Heart right ventricle (tissue), 16 donors: ENCODE results near the gene SLC16A11. TPM values are rescaled to one million over a fixed set of nuclear protein-coding genes. Genes with fewer than 3 reads are reported as not detected.
A peak's percentile ranks its signal among the peaks of the same experiment; 100 is the strongest.
"Not testable (repeated sequence)": the region's sequence is repeated elsewhere in the genome, so short reads cannot be mapped to it uniquely, and the experiment has no call there.

Experiments used
- ATAC-seq, 8 donors: fragments of 200-7000 bp; cut with Tn5 transposase; one replicate each; pipeline ENCODE4 v1.9.1; 2020; ENCODE audit warnings: mild to moderate bottlenecking in 8 of 8, moderate library complexity in 8 of 8, moderate number of reproducible peaks in 1 of 8
- DNase-seq, 2 donors: peaks; one replicate each; pipeline ENCODE4 v3.0.0-alpha.2; 2020
- H3K27ac ChIP-seq, 10 donors: fragments of 200-600 bp; sonication (generic) in 2 of 10; one replicate each; pipeline versions ENCODE4 v1.5.0 to v1.8.0; 2020 to 2022; ENCODE audit warnings: mild to moderate bottlenecking in 3 of 10
- H3K27me3 ChIP-seq, 7 donors: fragments of 200-600 bp; one replicate each; pipeline ENCODE4 v1.8.0; 2021 to 2022; ENCODE audit warnings: mild to moderate bottlenecking in 2 of 7
- H3K36me3 ChIP-seq, 9 donors: fragments of 200-600 bp; sonication (generic) in 1 of 9; one replicate each; pipeline versions ENCODE4 v1.5.0 to v1.8.0; 2020 to 2022; ENCODE audit warnings: mild to moderate bottlenecking in 2 of 9
- H3K4me1 ChIP-seq, 9 donors: fragments of 200-600 bp; sonication (generic) in 1 of 9; one replicate each; pipeline versions ENCODE4 v1.5.0 to v1.8.0; 2020 to 2022; ENCODE audit warnings: mild to moderate bottlenecking in 4 of 9
- H3K4me3 ChIP-seq, 10 donors: fragments of 200-600 bp; sonication (generic) in 2 of 10; one replicate each; pipeline versions ENCODE4 v1.5.0 to v1.8.0; 2020 to 2022; ENCODE audit warnings: mild to moderate bottlenecking in 7 of 10, moderate library complexity in 2 of 10
- H3K9me3 ChIP-seq, 11 donors: fragments of 200-600 bp in 10 of 11; sonication (generic) in 2 of 11; one replicate each; pipeline versions ENCODE4 v1.5.0 to v1.8.0; 2013 to 2022; ENCODE audit warnings: mild to moderate bottlenecking in 2 of 11, control low read depth in 1 of 11, moderate library complexity in 1 of 11
- CTCF ChIP-seq, 9 donors: fragments of 200-600 bp; sonication (generic) in 2 of 9; IDR thresholded peaks; one replicate each; pipeline versions ENCODE4 v1.5.0 to v1.8.0; 2021 to 2022; ENCODE audit warnings: antibody characterized with exemption in 9 of 9, mild to moderate bottlenecking in 5 of 9, moderate library complexity in 1 of 9
- WGBS, 2 donors: extraction: QIAGEN DNeasy Blood & Tissue Kit; methylation state at CpG; one replicate each; pipeline ENCODE4 v1.1.7; 2013; ENCODE audit warnings: inconsistent platforms in 1 of 2; 5-methylcytosine and 5-hydroxymethylcytosine counted together
- intact Hi-C, 10 donors: fragments of 100-400 bp; cut with DNase I; formaldehyde crosslinking; loops; one replicate each; pipeline versions ENCODE4 v1.11.1 to v1.14.2; 2022
- polyA plus RNA-seq, 2 donors: library from polyadenylated mRNA; stranded (reverse); fragments of 200-250 nt; gene quantifications; one replicate each; pipeline ENCODE4 v1.2.3, GENCODE V29; 2013
- total RNA-seq, 10 donors: library from RNA; stranded (reverse); fragmentation: NEBNext Ultra II Directional in 3 of 10; extraction: Animal tissue kit (Norgen Biotek cat#: 25700) in 3 of 10; gene quantifications; one replicate each; pipeline versions ENCODE4 v1.2.1 to v1.2.4, GENCODE V29; 2021 to 2023
- donor health status: Arrhythmogenic right ventricular cardiomyopathy.
- donor health status: ischemic (EF 13 %, LVEDD 7.1; RV severe dilation, severe dysfunction).
- donor health status: healthy with polysubstance abuse.
- donor health status: DM: no; HTN: yes; CAD: no.
- donor health status: DM: no; HTN: no; CAD: no.
- donor health status: ischemic (EF 25% LVEDD 6.9; RV normal size, moderate dysfunction).
- donor health status: ischemic (EF 25% LVEDD 5.7; RV mildly dilated, moderate dysfunction).
- donor health status: healthy.
- donor health status: DM: yes; HTN: yes; CAD: no.
- donor health status: Ischemic cardiomyopathy.
- donor health status: ischemic (EF 35%, LVEDD 5.7; RV mildly dilated, moderate dysfunction).
- donor health status: nonischemic (EF 11% LVEDD 7.7; RV severe dilation, severe dysfunction).
- donor health status: DM: yes; HTN: yes; CAD: no.
- donor health status: PGD.
- donor health status: ischemic (EF 29% LVEDD 5.4; RV normal size, mild dysfunction).
- donor health status: nonischemic (EF 23%, LVEDD 6.1; RV moderate dilation, normal function).

SLC16A11 gene
- total and polyA plus RNA-seq, 12 donors, result 0.19 to 2.1 (median 0.57) TPM

- ATAC-seq, result no peak
- Histone ChIP-seq H3K9me3 (no peaks in the 10 kb centered on the region), H3K27ac (no peak overlapping the region), H3K4me3 (no peak overlapping the region), H3K27me3 (peaks cover 0 to 13% (median 9%) of the 10 kb centered on the region in 7 donors), H3K4me1 (peaks cover 0 to 4% (median 0%) of the 10 kb centered on the region in 9 donors), H3K36me3 (no peaks in the 10 kb centered on the region)
- intact Hi-C loops, result loop anchor here in 3 of 10 donors (5.0 to 10.0 kb wide), 2 partner anchors 61 to 238 kb away; partner anchors contain the start of gene YBX2 (in 2 of the 3)
- TF ChIP-seq CTCF (IDR thresholded peaks at IDR 0.05), result no peak
- no peak for DNase-seq
- 91 to 93% methylated on average over 4 of the region's 4 CpGs for WGBS, 2 donors
Observed at GRCh38 chr17:7056386-7056785, 12.5 kb upstream of the SLC16A11 start.

- DNase-seq, ATAC-seq: not testable (repeated sequence)
Observed at GRCh38 chr17:7050583-7050982, 6.7 kb upstream of the SLC16A11 start.

GRCh38 chr17:7048968-7049367 lies 5.1 kb upstream of the SLC16A11 start:
- TF ChIP-seq CTCF (IDR thresholded peaks at IDR 0.05), result no peak
- Histone ChIP-seq H3K27ac (no peak overlapping the region), H3K36me3 (no peaks in the 10 kb centered on the region), H3K27me3 (peaks cover 0 to 36% (median 10%) of the 10 kb centered on the region in 7 donors), H3K4me1 (peaks cover under 1 to 22% (median 15%) of the 10 kb centered on the region in 9 donors), H3K9me3 (no peaks in the 10 kb centered on the region), H3K4me3 (no peak overlapping the region)
- intact Hi-C loops, result loop anchor here in 5 of 10 donors (5.0 to 10.0 kb wide), 3 partner anchors 246 to 256 kb away; partner anchors contain the start of genes YBX2 (in 2 of the 5) and EIF5A (in 1 of the 5)
- DNase-seq, result no peak
- no peak for ATAC-seq
- WGBS, 2 donors, result 67 to 75% methylated on average over 6 of the region's 6 CpGs

More at GRCh38 chr17:7050583-7050982, 6.7 kb upstream of the SLC16A11 start:
- H3K36me3 ChIP-seq, H3K9me3 ChIP-seq, H3K27ac ChIP-seq, H3K4me3 ChIP-seq: not testable (repeated sequence)
- 83 to 84% methylated on average over 9 of the region's 9 CpGs for WGBS, 2 donors
- peaks cover 0 to 20% (median 4%) of the 10 kb centered on the region in 7 donors for H3K27me3 ChIP-seq
- peaks cover 0 to 20% (median 13%) of the 10 kb centered on the region in 9 donors for H3K4me1 ChIP-seq
- intact Hi-C loops, result loop anchor here in 8 of 10 donors (2.0 to 10.0 kb wide), 5 partner anchors 87 to 247 kb away; partner anchors contain the start of genes ASGR1 (in 4 of the 8) and YBX2 (in 2 of the 8)

GRCh38 chr17:7047566-7047965 lies 3.7 kb upstream of the SLC16A11 start:
- peaks cover 9 to 36% (median 29%) of the 10 kb centered on the region in 9 donors for H3K4me1 ChIP-seq
- ATAC-seq (no peak), DNase-seq (no peak)
- H3K27ac ChIP-seq, result no peak overlapping the region
- H3K4me3 ChIP-seq, result no peak overlapping the region
- H3K9me3 ChIP-seq, result no peaks in the 10 kb centered on the region
- TF ChIP-seq CTCF (IDR thresholded peaks at IDR 0.05), result no peak
- intact Hi-C loops, result loop anchor here in 5 of 10 donors (5.0 to 10.0 kb wide), 3 partner anchors 247 to 257 kb away; partner anchors contain the start of genes YBX2 (in 2 of the 5) and EIF5A (in 1 of the 5)
- H3K36me3 ChIP-seq, result no peaks in the 10 kb centered on the region
- 86 to 88% methylated on average over 6 of the region's 6 CpGs for WGBS, 2 donors
- H3K27me3 ChIP-seq, result peaks cover 5 to 50% (median 24%) of the 10 kb centered on the region in 7 donors

GRCh38 chr17:7046725-7047397 lies 3.0 kb upstream of the SLC16A11 start:
- intact Hi-C loops, result loop anchor here in 6 of 10 donors (1.0 to 10.0 kb wide), 4 partner anchors 89 to 258 kb away; partner anchors contain the start of genes YBX2 (in 2 of the 6) and EIF5A (in 1 of the 6)
- H3K9me3 ChIP-seq, H3K36me3 ChIP-seq, ATAC-seq, DNase-seq: not testable (repeated sequence)
- peaks cover 5 to 57% (median 32%) of the 10 kb centered on the region in 7 donors for H3K27me3 ChIP-seq
- WGBS, 2 donors, result 11 to 19% methylated on average over 26 of the region's 26 CpGs
- peak overlapping the region in 1 of 10 donors; percentile 45 for H3K27ac ChIP-seq
- H3K4me3 ChIP-seq, result peak overlapping the region in 7 of 10 donors; percentile 15 to 37 (median 31)
- H3K4me1 ChIP-seq, result peaks cover 9 to 43% (median 36%) of the 10 kb centered on the region in 9 donors
